Neural progenitor cell (in vitro differentiated cells): ENCODE data around the gene NFASC.

Experiments
- EZH2 ChIP-seq: fragments of 200-600 bp; sonication (generic); IDR thresholded peaks from 2 replicates; pipeline ENCODE4 v1.6.1; 2017; ENCODE audit warnings: antibody characterized with exemption, mild to moderate bottlenecking, moderate library complexity
- EZH2phosphoT487 ChIP-seq: fragments of 200-600 bp; sonication (generic); IDR thresholded peaks from 2 replicates; pipeline ENCODE4 v1.6.1; 2017; ENCODE audit warnings: antibody characterized with exemption
- TF ChIP-seq, protein P1 (sequence below): fragments of 200-600 bp; sonication (generic); IDR thresholded peaks from 2 replicates; pipeline ENCODE4 v1.5.1; 2017; ENCODE audit warnings: antibody characterized with exemption, mild to moderate bottlenecking

GRCh38 chr1:204929487-204930154 is 59.0 kb downstream of the NFASC start:
- TF ChIP-seq EZH2 (no peak), EZH2phosphoT487 (no peak)
- TF ChIP-seq, protein P1, sequence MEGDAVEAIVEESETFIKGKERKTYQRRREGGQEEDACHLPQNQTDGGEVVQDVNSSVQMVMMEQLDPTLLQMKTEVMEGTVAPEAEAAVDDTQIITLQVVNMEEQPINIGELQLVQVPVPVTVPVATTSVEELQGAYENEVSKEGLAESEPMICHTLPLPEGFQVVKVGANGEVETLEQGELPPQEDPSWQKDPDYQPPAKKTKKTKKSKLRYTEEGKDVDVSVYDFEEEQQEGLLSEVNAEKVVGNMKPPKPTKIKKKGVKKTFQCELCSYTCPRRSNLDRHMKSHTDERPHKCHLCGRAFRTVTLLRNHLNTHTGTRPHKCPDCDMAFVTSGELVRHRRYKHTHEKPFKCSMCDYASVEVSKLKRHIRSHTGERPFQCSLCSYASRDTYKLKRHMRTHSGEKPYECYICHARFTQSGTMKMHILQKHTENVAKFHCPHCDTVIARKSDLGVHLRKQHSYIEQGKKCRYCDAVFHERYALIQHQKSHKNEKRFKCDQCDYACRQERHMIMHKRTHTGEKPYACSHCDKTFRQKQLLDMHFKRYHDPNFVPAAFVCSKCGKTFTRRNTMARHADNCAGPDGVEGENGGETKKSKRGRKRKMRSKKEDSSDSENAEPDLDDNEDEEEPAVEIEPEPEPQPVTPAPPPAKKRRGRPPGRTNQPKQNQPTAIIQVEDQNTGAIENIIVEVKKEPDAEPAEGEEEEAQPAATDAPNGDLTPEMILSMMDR = no peak
